Chondrocyte (in vitro differentiated cells): ENCODE measurements around the gene GTF2IRD1. TPM values are rescaled to one million over a fixed set of nuclear protein-coding genes. Genes with fewer than 3 reads are reported as not detected.

Source experiments
- DNase-seq: peaks from one replicate; pipeline ENCODE4 v3.0.0; 2021; ENCODE audit warnings: mixed read lengths, low spot score
- H3K27ac Mint-ChIP-seq: one replicate; pipeline ENCODE4 v1.8.0; 2021; ENCODE audit warnings: mild to moderate bottlenecking, moderate library complexity, mixed read lengths; ENCODE audit not compliant: unreplicated experiment
- H3K27me3 Mint-ChIP-seq: 2 replicates; pipeline ENCODE4 v1.8.0; 2021; ENCODE audit warnings: low read depth, mixed read lengths
- H3K36me3 Mint-ChIP-seq: 2 replicates; pipeline ENCODE4 v1.8.0; 2021; ENCODE audit warnings: low read depth, mixed read lengths
- H3K4me1 Mint-ChIP-seq: 2 replicates; pipeline ENCODE4 v1.8.0; 2021; ENCODE audit warnings: low read depth, mild to moderate bottlenecking, mixed read lengths
- H3K4me3 Mint-ChIP-seq: one replicate; pipeline ENCODE4 v1.8.0; 2021; ENCODE audit warnings: mild to moderate bottlenecking, moderate library complexity, mixed read lengths; ENCODE audit not compliant: unreplicated experiment
- H3K9me3 Mint-ChIP-seq: 2 replicates; pipeline ENCODE4 v1.8.0; 2021; ENCODE audit warnings: low read depth, mixed read lengths
- CTCF ChIP-seq: fragments of 200-600 bp; sonication (generic); IDR thresholded peaks from 2 replicates; pipeline ENCODE4 v1.5.0; 2021; ENCODE audit warnings: antibody characterized with exemption, mild to moderate bottlenecking, moderate library complexity
- total RNA-seq: library from RNA; stranded (reverse); gene quantifications from 3 replicates; pipeline ENCODE4 v1.2.1, GENCODE V29; 2021

Gene GTF2IRD1
- total RNA-seq, 1 donor from 2014 or later: 48.5 TPM

- Mint-ChIP-seq H3K4me3 (no peak overlapping the region), H3K27ac (no peak overlapping the region), H3K9me3 (no peaks in the 10 kb centered on the region), H3K36me3 (no peaks in the 10 kb centered on the region), H3K27me3 (no peaks in the 10 kb centered on the region), H3K4me1 (peaks cover 8% of the 10 kb centered on the region)
- TF ChIP-seq CTCF: peak; percentile 89
- DNase-seq: no peak
Measured at GRCh38 chr7:74449809-74450397, 3.8 kb upstream of the GTF2IRD1 start.

- Mint-ChIP-seq H3K27me3 (no peaks in the 10 kb centered on the region), H3K9me3 (no peaks in the 10 kb centered on the region), H3K4me1 (peaks cover 29% of the 10 kb centered on the region), H3K4me3 (peak overlapping the region; percentile 64), H3K27ac (peak overlapping the region; percentile 47), H3K36me3 (no peaks in the 10 kb centered on the region)
- TF ChIP-seq CTCF: no peak
- DNase-seq: no peak
Measured at GRCh38 chr7:74452748-74453321, 871 bp upstream of the GTF2IRD1 start.

- Mint-ChIP-seq H3K36me3 (no peaks in the 10 kb centered on the region), H3K4me3 (peak overlapping the region; percentile 72), H3K27ac (peak overlapping the region; percentile 59), H3K27me3 (no peaks in the 10 kb centered on the region), H3K4me1 (peaks cover 29% of the 10 kb centered on the region), H3K9me3 (no peaks in the 10 kb centered on the region)
- TF ChIP-seq CTCF: no peak
- DNase-seq: no peak
Measured at GRCh38 chr7:74454021-74454924, 567 bp downstream of the GTF2IRD1 start.

- peak overlapping the region; percentile 63 for H3K27ac Mint-ChIP-seq
- peak overlapping the region; percentile 72 for H3K4me3 Mint-ChIP-seq
- no peak for DNase-seq
- H3K36me3 Mint-ChIP-seq: no peaks in the 10 kb centered on the region
- H3K4me1 Mint-ChIP-seq: peaks cover 29% of the 10 kb centered on the region
- H3K27me3 Mint-ChIP-seq: no peaks in the 10 kb centered on the region
- H3K9me3 Mint-ChIP-seq: no peaks in the 10 kb centered on the region
- TF ChIP-seq CTCF: no peak
Measured at GRCh38 chr7:74454925-74455288, 1.2 kb downstream of the GTF2IRD1 start.

GRCh38 chr7:74455291-74455804 is 1.6 kb downstream of the GTF2IRD1 start:
- no peaks in the 10 kb centered on the region for H3K27me3 Mint-ChIP-seq
- H3K4me3 Mint-ChIP-seq: peak overlapping the region; percentile 72
- no peak for TF ChIP-seq CTCF
- H3K9me3 Mint-ChIP-seq: no peaks in the 10 kb centered on the region
- no peaks in the 10 kb centered on the region for H3K36me3 Mint-ChIP-seq
- H3K27ac Mint-ChIP-seq: peak overlapping the region; percentile 75
- DNase-seq: no peak
- peaks cover 29% of the 10 kb centered on the region for H3K4me1 Mint-ChIP-seq
